A549 treated with dexamethasone at 1 μM for 4 hours (cell line): ENCODE data around the gene UBE2C. TPM values are rescaled to one million over a fixed set of nuclear protein-coding genes. Genes with fewer than 3 reads are reported as not detected.

ENCODE experiments used
- total RNA-seq: library from RNA; stranded (reverse); fragments of 200-300 nt; extraction: Qiagen RNA extraction; gene quantifications from 5 replicates; pipeline ENCODE4 v1.2.3, GENCODE V29; 2022

UBE2C gene
- 220 to 247 TPM (median 230 TPM) in 5 replicates for total RNA-seq

DNA sequence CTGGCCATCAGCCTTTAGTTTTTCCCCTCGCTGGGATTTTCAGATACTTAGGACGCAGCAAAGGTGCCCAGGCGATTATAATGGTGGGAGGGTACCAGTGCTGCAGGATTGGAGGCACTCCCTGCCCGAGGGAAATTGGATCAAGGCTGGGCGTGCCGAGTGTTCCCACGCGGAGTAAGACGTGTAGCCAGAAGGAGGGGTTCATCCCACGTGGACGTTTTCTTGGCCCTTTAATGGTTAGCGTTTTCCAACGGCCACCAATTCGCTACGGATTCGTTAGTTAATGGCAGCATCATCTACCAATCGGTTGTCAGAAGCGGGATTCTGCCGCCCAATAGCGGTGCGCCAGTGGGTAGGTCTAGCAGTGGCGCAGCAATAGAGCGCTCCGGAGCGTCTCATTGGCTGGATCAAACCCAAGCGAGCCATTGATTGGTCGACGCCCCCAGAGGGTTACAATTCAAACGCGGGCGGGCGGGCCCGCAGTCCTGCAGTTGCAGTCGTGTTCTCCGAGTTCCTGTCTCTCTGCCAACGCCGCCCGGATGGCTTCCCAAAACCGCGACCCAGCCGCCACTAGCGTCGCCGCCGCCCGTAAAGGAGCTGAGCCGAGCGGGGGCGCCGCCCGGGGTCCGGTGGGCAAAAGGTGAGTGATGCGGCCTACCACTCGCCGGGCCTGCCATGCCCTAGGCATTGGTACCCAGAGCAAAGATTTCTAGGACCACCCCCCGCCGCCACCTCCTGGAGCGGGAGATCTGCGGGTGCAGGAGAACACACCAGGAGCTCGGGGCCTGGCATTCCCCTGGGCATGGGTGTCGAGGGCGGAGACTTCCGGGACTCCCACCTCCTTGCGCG lies at the start of gene UBE2C:
UBE2C (plus strand) TSS at position 488 of the 849 bp plus-strand sequence; CDS start at position 540, 52 bp downstream.

DNA sequence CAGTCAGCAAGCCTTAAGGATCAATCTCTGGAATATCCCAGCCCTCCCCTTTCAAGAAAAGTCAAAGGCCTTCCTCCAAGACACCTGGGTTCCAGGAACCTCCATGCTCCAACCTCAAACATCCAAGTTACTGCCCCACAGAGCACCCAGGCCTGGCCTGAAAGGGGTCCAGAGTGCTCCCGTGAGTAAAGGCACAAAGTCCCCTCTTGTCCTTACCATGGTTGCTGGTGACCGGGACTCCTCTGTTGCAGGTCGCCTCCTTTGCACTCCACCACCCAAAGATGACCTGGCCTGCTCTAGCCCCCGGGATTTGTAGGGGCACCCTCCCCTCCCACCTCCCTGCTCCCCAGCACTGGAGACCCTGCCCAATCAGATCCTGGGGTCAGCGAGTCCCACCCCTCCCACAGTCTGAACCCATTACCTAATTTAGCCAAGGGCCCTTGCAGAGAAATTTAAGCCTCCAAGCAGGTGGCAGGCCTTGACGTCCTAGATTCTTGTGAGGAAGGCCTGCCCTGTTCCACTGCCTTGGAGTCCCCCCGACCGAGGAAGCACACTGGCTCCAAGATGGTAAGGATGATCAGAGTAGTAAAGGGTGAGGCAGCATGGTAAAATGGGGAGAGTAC lies 14.7 kb downstream of the UBE2C start, which contains the start of gene TNNC2:
TNNC2 (minus strand) TSS at position 283 of the 623 bp plus-strand sequence; CDS start at position 219, 64 bp downstream.

DNA sequence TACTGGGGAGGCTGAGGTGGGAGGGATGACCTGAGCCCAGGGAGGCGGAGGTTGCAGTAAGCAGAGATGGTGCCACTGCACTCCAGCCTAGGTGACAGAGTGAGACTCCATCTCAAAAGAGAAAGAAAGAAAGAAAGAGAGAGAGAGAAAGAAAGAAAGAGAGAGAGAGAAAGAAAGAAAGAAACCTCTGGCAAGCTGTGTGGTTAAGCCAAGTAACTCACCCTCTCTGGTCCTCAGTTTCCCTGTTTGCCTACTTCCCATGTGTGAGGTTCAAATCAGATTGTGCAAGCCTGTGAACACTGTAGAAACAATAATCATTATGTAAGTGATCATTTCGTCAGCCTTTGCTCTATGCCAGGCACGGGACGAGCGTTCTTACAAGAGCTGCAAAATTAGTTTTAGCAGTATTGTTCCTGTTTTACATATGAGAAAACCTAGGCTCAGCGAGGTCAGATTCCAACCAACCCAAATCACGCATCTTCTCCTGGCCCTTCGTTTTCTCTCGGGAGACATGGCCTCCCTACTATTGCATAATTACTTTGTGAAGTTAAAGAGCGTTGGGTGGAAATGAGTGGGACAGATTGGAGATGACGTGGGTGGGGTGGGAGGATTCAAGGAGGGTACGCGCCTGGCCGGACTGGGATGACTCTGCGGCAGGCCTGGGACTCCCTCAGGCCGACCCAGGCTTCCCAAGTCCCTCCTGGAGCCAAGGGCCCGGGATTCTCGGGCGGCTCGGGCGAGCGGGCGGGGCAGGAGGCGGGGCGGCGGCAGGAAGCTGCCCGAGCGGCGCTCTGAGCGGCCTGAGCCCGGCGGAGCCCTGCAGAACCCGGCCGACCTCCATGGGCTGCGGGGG lies 20.8 kb downstream of the UBE2C start, which contains the start of gene SNX21:
SNX21 (plus strand) TSS at position 770 of the 853 bp plus-strand sequence. CDS start 121 bp downstream, outside the sequence.

DNA sequence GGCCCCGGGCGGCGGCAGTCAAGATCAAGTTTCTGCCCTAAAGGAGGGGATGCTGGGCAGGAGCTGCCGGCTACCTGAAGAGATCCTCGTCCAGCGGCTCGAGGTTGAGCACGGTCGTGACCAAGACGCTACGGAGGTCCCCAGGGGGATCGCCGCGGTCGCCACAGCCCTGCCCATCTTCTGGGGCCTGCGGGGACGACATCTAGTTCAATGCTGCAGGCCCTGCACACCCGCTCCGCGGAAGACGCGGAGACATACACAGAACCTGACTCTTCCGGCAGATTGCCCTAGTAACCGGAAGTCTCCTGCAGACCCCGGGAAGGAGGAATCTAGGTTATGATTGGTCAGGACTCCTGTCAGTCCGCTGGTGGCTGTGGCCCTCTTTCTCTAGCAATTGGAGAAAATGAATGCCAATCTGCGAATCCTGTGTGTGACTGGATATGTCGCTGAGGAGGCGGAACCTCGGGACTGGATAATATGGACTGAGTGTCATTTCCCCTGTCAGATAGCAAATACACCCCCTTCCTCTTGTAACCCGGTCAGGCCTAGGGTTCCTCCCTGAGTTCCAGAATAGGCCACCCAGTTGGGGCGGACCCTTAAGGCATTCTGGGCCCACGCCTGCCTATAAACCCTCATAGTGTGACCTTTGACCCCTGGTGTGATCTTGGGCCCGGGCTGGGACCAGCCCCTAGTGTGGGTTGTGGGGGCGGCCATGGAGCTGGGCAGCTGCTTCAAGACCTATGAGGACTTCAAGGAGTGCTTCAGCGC lies 44.9 kb downstream of the UBE2C start, which contains the start of the genes ACOT8 and ZSWIM3:
ACOT8 (minus strand) TSS at position 279 of the 768 bp plus-strand sequence; CDS start at position 202, 77 bp downstream.
ZSWIM3 (plus strand) TSS at position 501 of the 768 bp plus-strand sequence; CDS start at position 713, 212 bp downstream.

Other genes with a start within 250 kb of the UBE2C start
- gene WFDC8, start 233.4 kb upstream of the UBE2C start, total RNA-seq: not detected in 5 replicates
- gene WFDC10A, start 182.9 kb upstream of the UBE2C start, total RNA-seq: not detected in 5 replicates
- gene WFDC9, start 181.4 kb upstream of the UBE2C start, total RNA-seq: not detected in 5 replicates
- not detected in 5 replicates for gene WFDC11, start 142.4 kb upstream of the UBE2C start, total RNA-seq
- not detected in 5 replicates for gene WFDC13, start 110.6 kb upstream of the UBE2C start, total RNA-seq
- gene WFDC10B, start 107.6 kb upstream of the UBE2C start, total RNA-seq: not detected in 5 replicates
- gene SPINT4, start 90.3 kb upstream of the UBE2C start, total RNA-seq: not detected in 5 replicates
- 0.29 to 0.48 TPM in 2 of 5 replicates, not detected in the others for gene WFDC3, start 20.8 kb upstream of the UBE2C start, total RNA-seq
- 31.5 to 36.3 TPM (median 35.0 TPM) in 5 replicates for gene DNTTIP1, start 20.7 kb upstream of the UBE2C start, total RNA-seq
- gene TNNC2, start 14.7 kb downstream of the UBE2C start, total RNA-seq: 0.12 to 0.29 TPM in 2 of 5 replicates, not detected in the others
- 7.7 to 11.6 TPM (median 9.4 TPM) in 5 replicates for gene SNX21, start 21.2 kb downstream of the UBE2C start, total RNA-seq
- 16.6 to 18.0 TPM (median 16.9 TPM) in 5 replicates for gene ACOT8, start 44.7 kb downstream of the UBE2C start, total RNA-seq
- 1.4 to 1.9 TPM (median 1.6 TPM) in 5 replicates for gene ZSWIM3, start 45.0 kb downstream of the UBE2C start, total RNA-seq
- 5.1 to 7.0 TPM (median 6.9 TPM) in 5 replicates for gene ZSWIM1, start 68.6 kb downstream of the UBE2C start, total RNA-seq
- 0.34 to 0.57 TPM (median 0.49 TPM) in 4 of 5 replicates, not detected in the other for gene SPATA25, start 75.0 kb downstream of the UBE2C start, total RNA-seq
- 0.64 to 1.2 TPM (median 0.97 TPM) in 5 replicates for gene NEURL2, start 78.6 kb downstream of the UBE2C start, total RNA-seq
- gene CTSA, start 78.7 kb downstream of the UBE2C start, total RNA-seq: 87.0 to 127 TPM (median 115 TPM) in 5 replicates
- gene PLTP, start 99.5 kb downstream of the UBE2C start, total RNA-seq: 1.6 to 1.8 TPM (median 1.6 TPM) in 5 replicates
- 24.6 to 32.6 TPM (median 31.8 TPM) in 5 replicates for gene PCIF1, start 122.0 kb downstream of the UBE2C start, total RNA-seq
- 5.9 to 9.5 TPM (median 9.1 TPM) in 5 replicates for gene ZNF335, start 159.6 kb downstream of the UBE2C start, total RNA-seq
- gene MMP9, start 196.3 kb downstream of the UBE2C start, total RNA-seq: 0.21 to 0.66 TPM (median 0.38 TPM) in 5 replicates
- 13.5 to 16.4 TPM (median 13.9 TPM) in 5 replicates for gene SLC12A5, start 216.6 kb downstream of the UBE2C start, total RNA-seq